Measurements from ENCODE around the gene CMTM7.
"Not testable (repeated sequence)": the region's sequence is repeated elsewhere in the genome, so short reads cannot be mapped to it uniquely, and the experiment has no call there.

Gene CMTM7

GRCh38 chr3:32383136-32383711, 8.4 kb upstream of the CMTM7 start:
- no peak for DNase-seq

DNA sequence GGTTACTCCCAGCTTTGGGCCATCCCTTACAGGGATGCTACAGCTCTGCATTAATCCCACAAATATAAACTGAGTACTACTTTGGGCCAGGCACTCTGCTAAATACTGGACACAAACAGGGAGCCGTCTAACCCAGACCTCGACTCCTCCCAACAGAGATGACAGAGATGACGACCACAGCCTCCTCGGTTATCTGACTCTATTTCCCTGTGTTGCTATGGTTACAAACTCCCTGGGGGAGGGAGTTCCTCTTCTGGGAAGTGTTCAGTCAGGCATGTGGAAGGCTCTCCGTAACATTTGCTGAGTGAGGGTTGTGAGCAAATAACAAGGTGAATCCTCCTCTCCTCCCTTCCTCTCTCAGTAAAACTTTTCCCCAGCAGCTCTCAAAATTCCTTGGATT, 6.7 kb upstream of the CMTM7 start:
- no peak for DNase-seq

GRCh38 chr3:32387512-32387911, 4.1 kb upstream of the CMTM7 start:
- no peak for DNase-seq

DNA sequence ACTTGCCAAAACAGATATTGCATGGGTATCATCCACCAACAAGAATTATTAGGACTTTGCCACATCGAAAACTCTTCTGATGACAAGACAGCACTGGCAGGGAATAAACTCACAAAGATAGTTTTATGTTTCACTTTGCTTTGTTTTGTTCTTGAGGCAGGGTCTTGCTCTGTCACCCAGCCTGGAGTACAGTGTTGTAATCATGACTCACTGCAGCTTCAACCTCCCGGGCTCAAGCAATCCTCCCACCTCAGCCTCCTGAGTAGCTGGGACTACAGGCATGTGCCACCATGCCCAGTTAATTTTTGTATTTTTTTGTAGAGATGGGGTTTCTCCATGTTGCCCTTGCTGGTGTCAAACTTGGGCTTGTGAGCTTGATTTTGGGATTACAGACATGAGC, 2.1 kb upstream of the CMTM7 start:
- DNase-seq, result not testable (repeated sequence)

DNA sequence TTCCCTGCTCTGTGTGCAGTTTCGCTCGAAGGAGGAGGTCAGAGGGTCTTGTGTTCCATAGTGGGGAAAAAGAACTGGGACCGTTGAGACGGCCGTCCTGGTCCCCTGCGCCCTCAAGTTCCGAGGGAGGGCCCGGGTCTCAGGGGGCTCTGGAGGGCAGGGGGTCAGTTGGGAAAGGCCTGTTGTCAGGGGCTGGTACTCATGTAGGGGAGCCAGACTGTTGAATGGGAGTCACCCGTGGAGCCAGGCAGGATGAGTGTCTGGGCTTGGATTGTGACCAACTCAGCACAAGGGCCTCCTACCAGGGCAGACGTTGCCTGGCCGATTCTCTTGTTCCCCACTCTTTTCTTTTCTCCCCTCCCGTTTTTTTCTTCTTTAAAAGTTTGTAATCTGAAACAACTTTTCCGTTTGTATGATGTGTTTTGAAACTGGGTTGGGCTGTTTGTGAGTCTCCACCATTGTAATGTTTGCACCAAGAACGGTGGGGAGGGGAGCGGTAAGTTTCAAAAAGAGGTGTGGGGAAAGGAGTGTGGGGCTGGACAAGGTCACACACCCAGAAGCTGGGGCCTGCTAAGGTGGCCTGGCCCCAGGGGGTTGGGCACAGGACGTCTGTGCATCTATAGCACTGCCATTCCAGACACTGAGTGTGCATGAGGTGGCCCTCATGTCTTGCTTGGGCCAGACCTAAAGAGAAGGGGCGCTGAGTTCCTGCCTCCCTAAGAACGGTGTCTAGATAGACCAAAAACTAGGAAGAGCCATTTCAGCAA, 1.1 kb downstream of the CMTM7 start:
- peak; percentile 48 for DNase-seq

- no peak for DNase-seq
Observed at GRCh38 chr3:32395496-32395895, 3.8 kb downstream of the CMTM7 start.

GRCh38 chr3:32397941-32398340, 6.3 kb downstream of the CMTM7 start:
- DNase-seq, result no peak

DNA sequence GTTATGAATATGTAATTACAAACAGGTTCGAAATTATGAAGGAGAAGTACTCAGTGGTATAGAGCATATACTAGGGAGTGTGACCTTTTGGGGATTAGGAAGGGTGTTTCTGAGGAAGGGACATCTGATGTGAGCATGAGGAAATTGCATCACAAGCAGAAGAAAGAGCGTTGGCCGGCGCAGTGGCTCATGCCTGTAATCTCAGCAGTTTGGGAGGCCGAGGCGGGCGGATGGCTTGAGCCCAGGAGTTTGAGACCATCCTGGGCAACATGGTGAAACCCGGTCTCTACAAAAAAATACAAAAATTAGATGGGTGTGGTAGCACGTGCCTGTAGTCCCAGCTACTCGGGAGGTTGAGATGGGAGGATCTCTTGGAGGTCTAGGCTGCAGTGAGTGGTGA, 6.9 kb downstream of the CMTM7 start:
- no peak for DNase-seq

GRCh38 chr3:32399030-32399620, 7.5 kb downstream of the CMTM7 start:
- no peak for DNase-seq

DNA sequence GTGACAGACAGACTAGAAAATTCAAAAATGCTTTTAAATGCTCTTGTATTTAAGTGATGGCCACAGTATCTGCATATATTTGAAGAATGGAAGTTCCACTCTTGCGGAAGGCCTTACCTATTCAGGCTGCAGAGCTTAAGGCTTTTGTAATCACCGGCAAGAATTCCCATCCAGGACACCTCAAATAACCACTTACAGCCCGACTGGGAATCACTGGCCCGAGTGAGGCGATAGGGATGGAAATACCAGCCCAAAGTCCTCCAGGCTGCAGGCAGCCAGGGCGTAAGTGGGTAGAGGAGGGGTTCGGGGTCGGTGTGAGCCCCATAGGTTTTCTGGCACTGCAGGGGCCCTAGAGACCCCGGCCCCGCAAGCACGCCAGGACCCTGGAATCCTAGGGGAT, 9.5 kb downstream of the CMTM7 start:
- DNase-seq, result no peak

DNA sequence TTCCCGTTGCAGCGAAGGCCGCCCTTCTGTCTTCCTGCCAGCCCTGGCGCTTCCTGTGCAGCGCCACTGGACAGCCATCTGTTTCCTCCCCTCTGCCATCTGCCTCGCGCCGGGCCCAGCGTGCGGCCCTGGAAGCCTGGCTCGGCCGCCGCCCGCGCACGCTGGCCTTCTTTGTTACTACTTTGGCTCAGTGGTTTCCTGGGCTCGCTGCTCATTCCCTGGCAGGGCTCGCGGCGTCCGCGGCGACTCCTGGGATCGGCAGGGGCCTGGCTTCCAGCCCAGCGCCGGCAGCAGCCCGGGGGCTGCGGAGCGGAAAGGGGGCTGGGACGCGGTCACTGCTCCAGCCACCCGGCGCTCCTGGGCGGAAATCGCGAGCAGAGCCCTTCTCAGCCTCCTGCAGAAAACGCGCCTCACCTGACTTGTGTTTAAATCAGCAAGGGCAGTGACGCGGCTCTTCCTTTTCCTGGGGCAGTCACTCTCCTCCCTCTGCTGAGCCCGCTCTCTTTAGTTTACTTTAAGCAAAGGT, 10.0 kb downstream of the CMTM7 start:
- peak; percentile 61 for DNase-seq

DNA sequence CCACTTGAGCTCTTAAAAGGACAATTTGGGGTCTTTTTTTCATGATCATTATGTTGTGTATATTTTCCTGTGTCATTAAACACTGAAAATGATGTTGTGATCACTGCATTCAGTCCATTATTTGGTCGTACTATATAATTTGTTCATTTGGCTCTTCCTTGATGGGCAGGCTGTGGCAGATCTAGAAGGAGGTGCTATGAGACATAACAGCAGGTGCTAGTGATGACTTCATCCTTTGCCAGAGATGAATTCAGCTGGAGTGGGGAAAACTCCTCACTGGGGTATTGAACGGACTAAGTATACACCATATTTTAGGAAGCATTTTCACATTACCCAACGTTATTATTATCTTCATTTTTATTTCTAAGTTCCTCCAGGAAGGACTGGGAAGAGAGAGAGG, 12.0 kb downstream of the CMTM7 start:
- DNase-seq, result no peak

- no peak for DNase-seq
Observed at GRCh38 chr3:32404714-32405113, 13.1 kb downstream of the CMTM7 start.

DNA sequence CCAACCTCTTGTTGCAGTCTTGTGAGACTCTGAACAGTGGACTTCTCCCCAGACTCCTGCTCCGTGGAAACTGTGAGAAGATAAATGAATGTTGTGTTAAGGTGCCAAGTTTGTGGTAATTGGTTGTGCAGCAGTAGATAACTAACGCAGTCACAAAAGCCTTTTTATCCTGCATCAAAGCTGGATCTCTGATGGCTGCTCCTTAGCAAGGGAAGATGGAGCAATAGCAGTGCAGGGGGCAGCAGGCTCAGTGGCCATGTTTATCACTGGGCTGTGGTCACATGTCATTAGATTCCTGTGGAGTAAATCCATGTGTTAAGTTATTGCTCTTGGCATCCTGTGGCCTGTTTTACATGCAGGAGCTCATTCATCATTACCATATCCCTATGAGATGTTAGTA, 13.5 kb downstream of the CMTM7 start:
- no peak for DNase-seq

DNA sequence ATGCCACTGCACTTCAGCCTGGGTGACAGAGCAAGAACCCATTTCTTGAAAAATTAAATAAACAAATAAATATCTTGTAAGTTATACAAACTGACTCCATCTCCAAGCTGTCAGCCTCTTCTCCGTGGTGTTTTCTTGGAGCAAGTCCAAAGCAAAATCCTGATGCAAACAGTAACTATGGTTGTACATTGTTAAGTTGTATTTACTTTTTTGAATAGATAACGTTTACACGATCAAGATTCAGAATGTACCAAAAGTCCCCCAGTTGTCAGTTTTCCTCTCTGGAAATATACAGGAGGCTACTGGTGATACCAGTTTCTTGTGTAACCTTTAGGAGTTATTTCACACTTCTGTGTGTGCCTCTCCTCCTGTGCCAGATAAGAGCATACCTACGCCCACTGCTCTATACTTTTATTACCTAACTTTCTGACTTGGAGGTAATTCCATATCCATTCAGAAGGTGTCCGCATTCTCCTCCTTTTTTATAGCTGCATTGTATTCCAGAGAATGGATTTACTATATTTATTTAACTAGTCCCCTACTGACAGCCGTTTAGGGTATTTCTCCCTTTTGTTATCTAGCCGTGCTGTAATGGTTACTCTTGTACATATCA, 14.2 kb downstream of the CMTM7 start:
- DNase-seq, result no peak

GRCh38 chr3:32406486-32407408, 15.1 kb downstream of the CMTM7 start:
- no peak for DNase-seq

- DNase-seq, result no peak
Observed at GRCh38 chr3:32410367-32411246, 19.0 kb downstream of the CMTM7 start.

- DNase-seq, result no peak
Observed at GRCh38 chr3:32411442-32411841, 19.8 kb downstream of the CMTM7 start.

GRCh38 chr3:32412887-32413286, 21.2 kb downstream of the CMTM7 start:
- DNase-seq, result no peak

DNA sequence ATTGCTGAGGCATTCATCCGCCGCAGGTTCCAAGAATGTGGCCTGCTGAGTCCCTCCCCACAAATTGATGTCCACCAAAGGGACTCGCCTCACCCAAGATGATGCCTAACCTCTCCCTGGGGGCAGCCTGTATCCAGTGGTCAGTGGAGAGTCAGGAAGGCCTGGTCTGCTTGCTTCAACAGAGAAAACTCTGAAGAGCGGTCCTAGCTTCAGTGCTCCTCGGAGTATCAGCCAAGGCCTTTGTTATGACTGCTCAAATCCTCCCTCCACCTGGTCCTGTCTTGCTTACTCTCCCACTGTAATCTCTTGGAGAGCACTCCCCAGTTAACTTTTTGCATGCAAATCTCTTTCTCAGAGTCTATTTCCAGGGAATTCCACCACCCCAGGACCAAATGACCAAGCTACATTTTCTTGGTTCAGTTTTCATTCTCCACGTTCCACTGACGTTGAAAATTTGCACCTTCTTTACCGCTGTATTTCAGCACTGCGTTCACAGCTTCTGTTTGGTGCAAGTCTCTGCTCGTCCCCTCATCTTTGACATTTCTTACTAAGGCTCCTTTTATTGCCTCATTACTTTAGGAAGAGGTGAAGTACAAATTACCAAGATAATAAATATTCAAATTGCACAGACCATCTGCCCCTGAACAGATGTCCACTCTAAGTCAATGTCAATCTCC, 22.3 kb downstream of the CMTM7 start:
- DNase-seq, result no peak

All from activated naive CD4-positive, alpha-beta T cell treated with Interleukin-2 at 50 U/mL for 16 hours (primary cell).